HL-60 (cell line): ENCODE measurements around the gene WFDC12.
"Not testable (repeated sequence)": the region's sequence is repeated elsewhere in the genome, so short reads cannot be mapped to it uniquely, and the experiment has no call there.

ENCODE experiments used
- GABPA ChIP-seq: IDR thresholded peaks from 2 replicates; pipeline ENCODE4 v1.6.1; 2012; ENCODE audit warnings: low read depth
- TF ChIP-seq, protein P1 (sequence below): IDR thresholded peaks from one replicate; pipeline ENCODE4 v1.5.1; 2011; ENCODE audit warnings: low read length, control low read depth, inconsistent platforms; ENCODE audit not compliant: insufficient read depth

DNA sequence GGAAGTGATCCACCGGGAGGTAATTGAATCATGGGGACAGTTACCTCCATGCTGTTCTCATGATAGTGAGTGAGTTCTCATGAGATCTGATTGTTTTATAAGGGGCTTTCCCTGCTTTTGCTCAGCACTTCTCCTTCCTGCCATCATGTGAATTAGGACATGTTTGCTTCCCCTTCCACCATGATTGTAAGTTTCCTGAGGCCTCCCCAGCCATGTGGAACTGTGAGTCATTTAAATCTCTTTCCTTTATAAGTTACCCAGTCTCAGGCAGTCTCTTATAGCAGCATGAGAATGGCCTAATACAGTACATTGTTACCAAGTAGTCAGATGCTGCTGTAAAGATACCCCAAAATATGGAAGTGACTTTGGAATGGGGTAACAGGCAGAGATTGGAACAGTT lies 30.5 kb upstream of the WFDC12 start:
- TF ChIP-seq, protein P1, sequence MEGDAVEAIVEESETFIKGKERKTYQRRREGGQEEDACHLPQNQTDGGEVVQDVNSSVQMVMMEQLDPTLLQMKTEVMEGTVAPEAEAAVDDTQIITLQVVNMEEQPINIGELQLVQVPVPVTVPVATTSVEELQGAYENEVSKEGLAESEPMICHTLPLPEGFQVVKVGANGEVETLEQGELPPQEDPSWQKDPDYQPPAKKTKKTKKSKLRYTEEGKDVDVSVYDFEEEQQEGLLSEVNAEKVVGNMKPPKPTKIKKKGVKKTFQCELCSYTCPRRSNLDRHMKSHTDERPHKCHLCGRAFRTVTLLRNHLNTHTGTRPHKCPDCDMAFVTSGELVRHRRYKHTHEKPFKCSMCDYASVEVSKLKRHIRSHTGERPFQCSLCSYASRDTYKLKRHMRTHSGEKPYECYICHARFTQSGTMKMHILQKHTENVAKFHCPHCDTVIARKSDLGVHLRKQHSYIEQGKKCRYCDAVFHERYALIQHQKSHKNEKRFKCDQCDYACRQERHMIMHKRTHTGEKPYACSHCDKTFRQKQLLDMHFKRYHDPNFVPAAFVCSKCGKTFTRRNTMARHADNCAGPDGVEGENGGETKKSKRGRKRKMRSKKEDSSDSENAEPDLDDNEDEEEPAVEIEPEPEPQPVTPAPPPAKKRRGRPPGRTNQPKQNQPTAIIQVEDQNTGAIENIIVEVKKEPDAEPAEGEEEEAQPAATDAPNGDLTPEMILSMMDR = not testable (repeated sequence)
- not testable (repeated sequence) for TF ChIP-seq GABPA
